HepG2 (cell line): ENCODE results near the gene TNS1. TPM values are rescaled to one million over a fixed set of nuclear protein-coding genes. Genes with fewer than 3 reads are reported as not detected.

ENCODE experiments used
- ATAC-seq: fragments of 200-7000 bp; cut with Tn5 transposase; 3 replicates; pipeline ENCODE4 v1.9.1; 2020; ENCODE audit warnings: mild to moderate bottlenecking, moderate library complexity
- BruUV-seq: library from RNA; stranded (reverse); fragments of 400-500 nt; replicated peaks from 2 replicates; lab custom pipeline; 2021; lab: Mats Ljungman, UMichigan
- CTCF ChIA-PET: fragments of 300-600 bp; formaldehyde crosslinking; extraction: SDS; loops from one replicate; lab custom pipeline; 2021; ENCODE audit warnings: low total read pairs, inconsistent platforms, low intra/inter-chr PET ratio; lab: Yijun Ruan, JAX
- POLR2A ChIA-PET: fragments of 350-600 bp; sonication (Branson Sonifier 250); formaldehyde crosslinking; loops from one replicate; lab custom pipeline; 2020; ENCODE audit warnings: antibody characterized with exemption, inconsistent platforms; lab: Yijun Ruan, JAX
- DNase-seq: peaks from one replicate; pipeline ENCODE4 v3.0.0-alpha.2; 2015; ENCODE audit warnings: low spot score
- FAIRE-seq: peaks from 3 replicates; lab custom pipeline; 2011; peaks lifted over from hg19 to GRCh38; lab: Jason Lieb, UNC
- H2AFZ ChIP-seq: one replicate; pipeline ENCODE4 v1.6.1; 2011; ENCODE audit warnings: low read length, inconsistent platforms
- H3K27ac ChIP-seq: fragments of 300-600 bp; 3 replicates; pipeline ENCODE4 v1.8.0; 2011; ENCODE audit warnings: mixed run types, mild to moderate bottlenecking, mixed read lengths, low read length, inconsistent platforms; ENCODE audit not compliant: insufficient read depth; ENCODE audit errors: extremely low read length
- H3K27me3 ChIP-seq, 2 experiments: fragments of 200-600 bp in 1 of 2; 2 replicates in 1 of 2; 3 replicates in 1 of 2; pipeline versions ENCODE4 v1.6.0 to v1.8.0; 2011; ENCODE audit warnings: low read length in 2 of 2, mild to moderate bottlenecking in 2 of 2, moderate library complexity in 2 of 2, inconsistent platforms in 1 of 2; ENCODE audit not compliant: insufficient read depth in 2 of 2, control insufficient read depth in 1 of 2
- H3K36me3 ChIP-seq, 2 experiments: fragments of 200-600 bp in 1 of 2; replicated peaks in 1 of 2; 2 replicates in 1 of 2; 3 replicates in 1 of 2; pipeline versions ENCODE4 v1.5.1 to v1.8.0; 2011; ENCODE audit warnings: low read length in 2 of 2, inconsistent platforms in 1 of 2; ENCODE audit not compliant: insufficient read depth in 2 of 2, control insufficient read depth in 1 of 2
- H3K4me1 ChIP-seq: 2 replicates; pipeline ENCODE4 v1.5.1; 2012; ENCODE audit warnings: low read length, inconsistent platforms; ENCODE audit not compliant: insufficient read depth
- H3K4me2 ChIP-seq: 2 replicates; pipeline ENCODE4 v1.6.0; 2011; ENCODE audit warnings: low read depth, low read length, inconsistent platforms
- H3K4me3 ChIP-seq, 3 experiments: fragments of 200-600 bp in 1 of 3; sonication (generic), shearing (Covaris generic) in 1 of 3; replicated peaks in 1 of 3; 2 replicates each; pipeline ENCODE4 v1.5.1; 2011 to 2016; ENCODE audit warnings: low read length in 3 of 3, inconsistent platforms in 2 of 3, low read depth in 2 of 3, mild to moderate bottlenecking in 2 of 3, control low read depth in 1 of 3, mixed read lengths in 1 of 3; ENCODE audit not compliant: insufficient read depth in 1 of 3
- H3K79me2 ChIP-seq: one replicate; pipeline ENCODE4 v1.6.1; 2011; ENCODE audit warnings: low read length, inconsistent platforms; ENCODE audit not compliant: insufficient read depth
- H3K9ac ChIP-seq: 2 replicates; pipeline ENCODE4 v1.6.0; 2011; ENCODE audit warnings: mild to moderate bottlenecking, low read depth, low read length, inconsistent platforms; ENCODE audit not compliant: insufficient read depth
- H3K9me3 ChIP-seq: 2 replicates; pipeline ENCODE4 v1.5.1; 2012; ENCODE audit warnings: mild to moderate bottlenecking, low read length
- H4K20me1 ChIP-seq: 2 replicates; pipeline ENCODE4 v1.6.0; 2011; ENCODE audit warnings: inconsistent platforms, mild to moderate bottlenecking, low read length, moderate library complexity; ENCODE audit not compliant: insufficient read depth
- HNRNPL ChIP-seq: fragments of 200-400 bp; formaldehyde crosslinking; IDR thresholded peaks from 2 replicates; pipeline ENCODE4 v1.6.1; 2017; ENCODE audit warnings: mild to moderate bottlenecking, low read depth, low read length
- KDM5B ChIP-seq: sonication (generic); formaldehyde crosslinking; IDR thresholded peaks from 2 replicates; pipeline ENCODE4 v1.4.0; 2020; ENCODE audit warnings: missing genetic modification reagents, mild to moderate bottlenecking, borderline replicate concordance
- MBD4 ChIP-seq: IDR thresholded peaks from 2 replicates; pipeline ENCODE4 v1.6.1; 2012; ENCODE audit warnings: low read length, inconsistent platforms, borderline replicate concordance
- RBFOX2 ChIP-seq: fragments of 200-400 bp; formaldehyde crosslinking; IDR thresholded peaks from 2 replicates; pipeline ENCODE4 v1.6.1; 2017; ENCODE audit warnings: low read depth, mild to moderate bottlenecking, low read length
- SMAD3 ChIP-seq: sonication (generic); formaldehyde crosslinking; IDR thresholded peaks from 2 replicates; pipeline ENCODE4 v1.4.0; 2020; ENCODE audit warnings: missing genetic modification reagents
- ZBTB3 ChIP-seq: sonication (generic); formaldehyde crosslinking; IDR thresholded peaks from 2 replicates; pipeline ENCODE4 v1.4.0; 2020; ENCODE audit warnings: low read depth, mild to moderate bottlenecking, moderate library complexity, missing genetic modification reagents, borderline replicate concordance
- ZNF326 ChIP-seq: sonication (generic); formaldehyde crosslinking; IDR thresholded peaks from 2 replicates; pipeline ENCODE4 v1.4.0; 2020; ENCODE audit warnings: missing genetic modification reagents, borderline replicate concordance
- WGBS: methylation state at CpG from one replicate; pipeline ENCODE4 v1.1.6; 2017; ENCODE audit warnings: low lambda C conversion rate; 5-methylcytosine and 5-hydroxymethylcytosine counted together
- in situ Hi-C: cut with HindIII; loops from 2 replicates; pipeline ENCODE4 v1.10.0; 2017; ENCODE audit warnings: low pct_unique_long_range_greater_than_20kb; ENCODE audit not compliant: extremely low pct_ligation_motif_present
- intact Hi-C: fragments of 100-400 bp; cut with micrococcal nuclease; formaldehyde crosslinking; loops from one replicate; pipeline ENCODE4 v1.10.0; 2022; ENCODE audit not compliant: unreplicated experiment
- polyA plus RNA-seq, 8 experiments: library from polyadenylated mRNA; depleted of rRNA in 3 of 8; stranded (reverse) in 7 of 8; unstranded in 1 of 8; fragments of >200 nt; fragmentation: Illumina TruSeq in 4 of 8; extraction: Trizol in 4 of 8; gene quantifications; 2 replicates each; pipeline versions ENCODE4 v1.2.1 to v1.2.3, GENCODE V29; 2011 to 2016; ENCODE audit warnings: low read depth in 4 of 8, missing spikeins in 1 of 8, mixed read lengths in 1 of 8; ENCODE audit not compliant: insufficient read depth in 1 of 8
- total RNA-seq, 5 experiments: library from RNA; depleted of rRNA; stranded (reverse); fragments of >200 nt; fragmentation: Illumina TruSeq; extraction: Trizol; gene quantifications; 2 replicates each; pipeline ENCODE4 v1.2.3, GENCODE V29; 2016; ENCODE audit warnings: low read depth in 1 of 5
- TF ChIP-seq, protein P1 (sequence below): sonication (generic); formaldehyde crosslinking; IDR thresholded peaks from 2 replicates; pipeline ENCODE4 v1.5.1; 2020; ENCODE audit warnings: mild to moderate bottlenecking, missing genetic modification reagents, moderate library complexity
- TF ChIP-seq, protein P2 (sequence below): sonication (generic); formaldehyde crosslinking; conservative IDR thresholded peaks from 2 replicates; pipeline ENCODE4 v1.8.0; 2022; ENCODE audit warnings: missing genetic modification reagents
- TF ChIP-seq, protein P3 (sequence below): sonication (generic); formaldehyde crosslinking; IDR thresholded peaks from 2 replicates; pipeline ENCODE4 v1.4.0; 2020; ENCODE audit warnings: missing genetic modification reagents
- TF ChIP-seq, protein P4 (sequence below): sonication (generic); formaldehyde crosslinking; IDR thresholded peaks from 2 replicates; pipeline ENCODE4 v1.4.0; 2020; ENCODE audit warnings: mild to moderate bottlenecking, missing genetic modification reagents

Gene TNS1
- total and polyA plus RNA-seq, 2 of the 13 experiments (the other 11 are each of a cell fraction or from before 2014, with no cell fraction given) = 1.9 to 118 TPM

DNA sequence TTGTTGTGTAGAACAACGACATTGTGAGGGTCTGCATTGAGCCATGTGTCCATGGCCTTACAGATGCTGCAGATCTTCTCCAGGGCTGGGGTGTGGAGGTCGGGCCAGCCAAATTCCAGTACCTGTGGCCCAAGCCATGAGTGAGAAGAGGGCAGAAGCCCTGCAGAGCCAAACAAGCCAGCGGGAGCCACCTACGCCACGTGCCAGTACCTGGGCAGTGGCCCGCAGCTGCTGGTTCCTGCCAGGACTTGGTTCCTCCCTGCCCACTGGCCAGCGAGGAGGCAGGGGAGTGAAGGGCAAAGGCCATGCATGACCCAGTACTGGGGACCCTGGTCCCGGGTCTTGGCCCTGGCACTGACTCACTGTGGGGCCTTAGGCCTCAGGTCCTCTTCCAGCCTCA lies 109.4 kb downstream of the TNS1 start:
- Histone ChIP-seq H2AFZ (no peak overlapping the region), H3K27me3 (no peaks in the 10 kb centered on the region), H3K79me2 (no peaks in the 10 kb centered on the region), H3K27ac (no peak overlapping the region), H3K4me2 (no peak overlapping the region)
- 88% methylated on average over 8 of the region's 8 CpGs for WGBS
- FAIRE-seq = no peak
- no peak for DNase-seq
- intact Hi-C loops = no loop called here
- POLR2A ChIA-PET = no interaction called here
- CTCF ChIA-PET = no interaction called here
- no peak for TF ChIP-seq ZBTB3 (CRISPR knock-in tag)
- no peak for TF ChIP-seq KDM5B
- TF ChIP-seq, protein P1, sequence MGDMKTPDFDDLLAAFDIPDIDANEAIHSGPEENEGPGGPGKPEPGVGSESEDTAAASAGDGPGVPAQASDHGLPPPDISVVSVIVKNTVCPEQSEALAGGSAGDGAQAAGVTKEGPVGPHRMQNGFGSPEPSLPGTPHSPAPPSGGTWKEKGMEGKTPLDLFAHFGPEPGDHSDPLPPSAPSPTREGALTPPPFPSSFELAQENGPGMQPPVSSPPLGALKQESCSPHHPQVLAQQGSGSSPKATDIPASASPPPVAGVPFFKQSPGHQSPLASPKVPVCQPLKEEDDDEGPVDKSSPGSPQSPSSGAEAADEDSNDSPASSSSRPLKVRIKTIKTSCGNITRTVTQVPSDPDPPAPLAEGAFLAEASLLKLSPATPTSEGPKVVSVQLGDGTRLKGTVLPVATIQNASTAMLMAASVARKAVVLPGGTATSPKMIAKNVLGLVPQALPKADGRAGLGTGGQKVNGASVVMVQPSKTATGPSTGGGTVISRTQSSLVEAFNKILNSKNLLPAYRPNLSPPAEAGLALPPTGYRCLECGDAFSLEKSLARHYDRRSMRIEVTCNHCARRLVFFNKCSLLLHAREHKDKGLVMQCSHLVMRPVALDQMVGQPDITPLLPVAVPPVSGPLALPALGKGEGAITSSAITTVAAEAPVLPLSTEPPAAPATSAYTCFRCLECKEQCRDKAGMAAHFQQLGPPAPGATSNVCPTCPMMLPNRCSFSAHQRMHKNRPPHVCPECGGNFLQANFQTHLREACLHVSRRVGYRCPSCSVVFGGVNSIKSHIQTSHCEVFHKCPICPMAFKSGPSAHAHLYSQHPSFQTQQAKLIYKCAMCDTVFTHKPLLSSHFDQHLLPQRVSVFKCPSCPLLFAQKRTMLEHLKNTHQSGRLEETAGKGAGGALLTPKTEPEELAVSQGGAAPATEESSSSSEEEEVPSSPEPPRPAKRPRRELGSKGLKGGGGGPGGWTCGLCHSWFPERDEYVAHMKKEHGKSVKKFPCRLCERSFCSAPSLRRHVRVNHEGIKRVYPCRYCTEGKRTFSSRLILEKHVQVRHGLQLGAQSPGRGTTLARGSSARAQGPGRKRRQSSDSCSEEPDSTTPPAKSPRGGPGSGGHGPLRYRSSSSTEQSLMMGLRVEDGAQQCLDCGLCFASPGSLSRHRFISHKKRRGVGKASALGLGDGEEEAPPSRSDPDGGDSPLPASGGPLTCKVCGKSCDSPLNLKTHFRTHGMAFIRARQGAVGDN (CRISPR knock-in tag) = peak; percentile 20; the same call in 1 of the 2 replicates
- TF ChIP-seq RBFOX2 = peak; percentile 58; the same call in 1 of the 2 replicates
- TF ChIP-seq, protein P2, sequence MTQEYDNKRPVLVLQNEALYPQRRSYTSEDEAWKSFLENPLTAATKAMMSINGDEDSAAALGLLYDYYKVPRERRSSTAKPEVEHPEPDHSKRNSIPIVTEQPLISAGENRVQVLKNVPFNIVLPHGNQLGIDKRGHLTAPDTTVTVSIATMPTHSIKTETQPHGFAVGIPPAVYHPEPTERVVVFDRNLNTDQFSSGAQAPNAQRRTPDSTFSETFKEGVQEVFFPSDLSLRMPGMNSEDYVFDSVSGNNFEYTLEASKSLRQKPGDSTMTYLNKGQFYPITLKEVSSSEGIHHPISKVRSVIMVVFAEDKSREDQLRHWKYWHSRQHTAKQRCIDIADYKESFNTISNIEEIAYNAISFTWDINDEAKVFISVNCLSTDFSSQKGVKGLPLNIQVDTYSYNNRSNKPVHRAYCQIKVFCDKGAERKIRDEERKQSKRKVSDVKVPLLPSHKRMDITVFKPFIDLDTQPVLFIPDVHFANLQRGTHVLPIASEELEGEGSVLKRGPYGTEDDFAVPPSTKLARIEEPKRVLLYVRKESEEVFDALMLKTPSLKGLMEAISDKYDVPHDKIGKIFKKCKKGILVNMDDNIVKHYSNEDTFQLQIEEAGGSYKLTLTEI (CRISPR knock-in tag) = no peak
- 0 out of 2 replicates have a peak, but pooled peaks have one; percentile 37 for TF ChIP-seq HNRNPL
- no peak for TF ChIP-seq SMAD3
- TF ChIP-seq, protein P3, sequence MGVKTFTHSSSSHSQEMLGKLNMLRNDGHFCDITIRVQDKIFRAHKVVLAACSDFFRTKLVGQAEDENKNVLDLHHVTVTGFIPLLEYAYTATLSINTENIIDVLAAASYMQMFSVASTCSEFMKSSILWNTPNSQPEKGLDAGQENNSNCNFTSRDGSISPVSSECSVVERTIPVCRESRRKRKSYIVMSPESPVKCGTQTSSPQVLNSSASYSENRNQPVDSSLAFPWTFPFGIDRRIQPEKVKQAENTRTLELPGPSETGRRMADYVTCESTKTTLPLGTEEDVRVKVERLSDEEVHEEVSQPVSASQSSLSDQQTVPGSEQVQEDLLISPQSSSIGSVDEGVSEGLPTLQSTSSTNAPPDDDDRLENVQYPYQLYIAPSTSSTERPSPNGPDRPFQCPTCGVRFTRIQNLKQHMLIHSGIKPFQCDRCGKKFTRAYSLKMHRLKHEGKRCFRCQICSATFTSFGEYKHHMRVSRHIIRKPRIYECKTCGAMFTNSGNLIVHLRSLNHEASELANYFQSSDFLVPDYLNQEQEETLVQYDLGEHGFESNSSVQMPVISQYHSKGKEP (CRISPR knock-in tag) = no peak
- no peak for TF ChIP-seq MBD4
- TF ChIP-seq ZNF326 (CRISPR knock-in tag) = no peak
- TF ChIP-seq, protein P4, sequence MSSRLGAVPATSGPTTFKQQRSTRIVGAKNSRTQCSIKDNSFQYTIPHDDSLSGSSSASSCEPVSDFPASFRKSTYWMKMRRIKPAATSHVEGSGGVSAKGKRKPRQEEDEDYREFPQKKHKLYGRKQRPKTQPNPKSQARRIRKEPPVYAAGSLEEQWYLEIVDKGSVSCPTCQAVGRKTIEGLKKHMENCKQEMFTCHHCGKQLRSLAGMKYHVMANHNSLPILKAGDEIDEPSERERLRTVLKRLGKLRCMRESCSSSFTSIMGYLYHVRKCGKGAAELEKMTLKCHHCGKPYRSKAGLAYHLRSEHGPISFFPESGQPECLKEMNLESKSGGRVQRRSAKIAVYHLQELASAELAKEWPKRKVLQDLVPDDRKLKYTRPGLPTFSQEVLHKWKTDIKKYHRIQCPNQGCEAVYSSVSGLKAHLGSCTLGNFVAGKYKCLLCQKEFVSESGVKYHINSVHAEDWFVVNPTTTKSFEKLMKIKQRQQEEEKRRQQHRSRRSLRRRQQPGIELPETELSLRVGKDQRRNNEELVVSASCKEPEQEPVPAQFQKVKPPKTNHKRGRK = no peak
- TF ChIP-seq, all 625 proteins: peak for 3
- H3K9me3 ChIP-seq = no peaks in the 10 kb centered on the region
- H4K20me1 ChIP-seq = peaks cover 3% of the 10 kb centered on the region; the same call in 1 of the 2 replicates
- no peak for ATAC-seq
- in situ Hi-C loops = no loop called here
- H3K36me3 ChIP-seq = peaks cover 72 to 92% of the 10 kb centered on the region in 2 experiments
- no peak overlapping the region for H3K4me3 ChIP-seq
- H3K4me1 ChIP-seq = peaks cover 11% of the 10 kb centered on the region
- no TSS peak for BruUV-seq
- H3K9ac ChIP-seq = no peak overlapping the region
